ENCODE data around the gene B4GALT3. TPM values are rescaled to one million over a fixed set of nuclear protein-coding genes. Genes with fewer than 3 reads are reported as not detected.
A peak's percentile ranks its signal among the peaks of the same experiment; 100 is the strongest.

B4GALT3 gene
- total and polyA plus RNA-seq, 5 donors from 2014 or later = 68.1 to 104 (median 82.8) TPM

GRCh38 chr1:161164901-161165610 is 12.3 kb downstream of the B4GALT3 start:
- Histone ChIP-seq H3K36me3 (ENCODE audit: control insufficient read depth, insufficient read depth, low read length) (peaks cover 20% of the 10 kb centered on the region), H3K4me1 (ENCODE audit: control insufficient read depth, insufficient read depth, low read length, poor library complexity, severe bottlenecking) (peaks cover 47% of the 10 kb centered on the region), H3K27me3 (ENCODE audit: control insufficient read depth, insufficient read depth, low read length) (no peaks in the 10 kb centered on the region), H3K27ac (ENCODE audit: insufficient read depth, low read length, poor library complexity, severe bottlenecking) (peak overlapping the region; percentile 93), H3K9me3 (ENCODE audit: control insufficient read depth in 2 of 2, low read length in 2 of 2) (no peaks in the 10 kb centered on the region), H3K4me3 (ENCODE audit: low read depth, low read length) (peak overlapping the region; percentile 84)
- Mint-ChIP-seq H3K27me3 (no peaks in the 10 kb centered on the region), H3K36me3 (peaks cover 35% of the 10 kb centered on the region), H3K9me3 (no peaks in the 10 kb centered on the region), H3K27ac (peak overlapping the region; percentile 80 to 99 (median 99)), H3K4me1 (peaks cover 8 to 78% (median 36%) of the 10 kb centered on the region in 4 donors), H3K4me3 (peak overlapping the region; percentile 64 to 97 (median 80))
- no peak for DNase-seq
- ATAC-seq (ENCODE audit: low read depth in 2 of 2) = no peak

GRCh38 chr1:161163793-161164192 is 13.5 kb downstream of the B4GALT3 start:
- H3K4me3 Mint-ChIP-seq = peak overlapping the region in 3 of 4 donors; percentile 65 to 91 (median 70)
- peaks cover 31% of the 10 kb centered on the region for H3K36me3 Mint-ChIP-seq
- Histone ChIP-seq H3K27me3 (ENCODE audit: control insufficient read depth, insufficient read depth, low read length) (no peaks in the 10 kb centered on the region), H3K4me3 (ENCODE audit: low read depth, low read length) (no peak overlapping the region), H3K27ac (ENCODE audit: insufficient read depth, low read length, poor library complexity, severe bottlenecking) (no peak overlapping the region), H3K9me3 (ENCODE audit: control insufficient read depth in 2 of 2, low read length in 2 of 2) (no peaks in the 10 kb centered on the region), H3K4me1 (ENCODE audit: control insufficient read depth, insufficient read depth, low read length, poor library complexity, severe bottlenecking) (peaks cover 54% of the 10 kb centered on the region), H3K36me3 (ENCODE audit: control insufficient read depth, insufficient read depth, low read length) (peaks cover 20% of the 10 kb centered on the region)
- DNase-seq (no peak), ATAC-seq (ENCODE audit: low read depth in 2 of 2) (no peak)
- no peaks in the 10 kb centered on the region for H3K9me3 Mint-ChIP-seq
- peaks cover 16 to 83% (median 41%) of the 10 kb centered on the region in 4 donors for H3K4me1 Mint-ChIP-seq
- H3K27ac Mint-ChIP-seq = peak overlapping the region in 2 of 3 donors; percentile 90 to 99
- H3K27me3 Mint-ChIP-seq = no peaks in the 10 kb centered on the region

GRCh38 chr1:161162806-161163205 is 14.5 kb downstream of the B4GALT3 start:
- no peaks in the 10 kb centered on the region for H3K9me3 Mint-ChIP-seq
- no peaks in the 10 kb centered on the region for H3K27me3 Mint-ChIP-seq
- peaks cover 16 to 84% (median 46%) of the 10 kb centered on the region in 4 donors for H3K4me1 Mint-ChIP-seq
- Histone ChIP-seq H3K36me3 (ENCODE audit: control insufficient read depth, insufficient read depth, low read length) (peaks cover 26% of the 10 kb centered on the region), H3K27ac (ENCODE audit: insufficient read depth, low read length, poor library complexity, severe bottlenecking) (no peak overlapping the region), H3K4me3 (ENCODE audit: low read depth, low read length) (no peak overlapping the region), H3K9me3 (ENCODE audit: control insufficient read depth in 2 of 2, low read length in 2 of 2) (no peaks in the 10 kb centered on the region), H3K4me1 (ENCODE audit: control insufficient read depth, insufficient read depth, low read length, poor library complexity, severe bottlenecking) (peaks cover 56% of the 10 kb centered on the region), H3K27me3 (ENCODE audit: control insufficient read depth, insufficient read depth, low read length) (no peaks in the 10 kb centered on the region)
- no peak for DNase-seq
- no peak for ATAC-seq (ENCODE audit: low read depth in 2 of 2)
- peak overlapping the region in 3 of 4 donors; percentile 59 to 91 (median 65) for H3K4me3 Mint-ChIP-seq
- peaks cover 38% of the 10 kb centered on the region for H3K36me3 Mint-ChIP-seq
- peak overlapping the region in 1 of 3 donors; percentile 60 for H3K27ac Mint-ChIP-seq

- Mint-ChIP-seq H3K4me1 (peaks cover 22 to 81% (median 50%) of the 10 kb centered on the region in 4 donors), H3K36me3 (peaks cover 44% of the 10 kb centered on the region), H3K4me3 (peak overlapping the region in 3 of 4 donors; percentile 38 to 91 (median 39)), H3K9me3 (no peaks in the 10 kb centered on the region), H3K27me3 (no peaks in the 10 kb centered on the region), H3K27ac (peak overlapping the region in 1 of 3 donors; percentile 46)
- Histone ChIP-seq H3K27me3 (ENCODE audit: control insufficient read depth, insufficient read depth, low read length) (no peaks in the 10 kb centered on the region), H3K4me1 (ENCODE audit: control insufficient read depth, insufficient read depth, low read length, poor library complexity, severe bottlenecking) (peaks cover 49% of the 10 kb centered on the region), H3K4me3 (ENCODE audit: low read depth, low read length) (no peak overlapping the region), H3K9me3 (ENCODE audit: control insufficient read depth in 2 of 2, low read length in 2 of 2) (no peaks in the 10 kb centered on the region), H3K27ac (ENCODE audit: insufficient read depth, low read length, poor library complexity, severe bottlenecking) (no peak overlapping the region), H3K36me3 (ENCODE audit: control insufficient read depth, insufficient read depth, low read length) (peaks cover 32% of the 10 kb centered on the region)
- DNase-seq (no peak), ATAC-seq (ENCODE audit: low read depth in 2 of 2) (no peak)
These were observed 15.3 kb downstream of the B4GALT3 start for GRCh38 chr1:161162052-161162451.

DNA sequence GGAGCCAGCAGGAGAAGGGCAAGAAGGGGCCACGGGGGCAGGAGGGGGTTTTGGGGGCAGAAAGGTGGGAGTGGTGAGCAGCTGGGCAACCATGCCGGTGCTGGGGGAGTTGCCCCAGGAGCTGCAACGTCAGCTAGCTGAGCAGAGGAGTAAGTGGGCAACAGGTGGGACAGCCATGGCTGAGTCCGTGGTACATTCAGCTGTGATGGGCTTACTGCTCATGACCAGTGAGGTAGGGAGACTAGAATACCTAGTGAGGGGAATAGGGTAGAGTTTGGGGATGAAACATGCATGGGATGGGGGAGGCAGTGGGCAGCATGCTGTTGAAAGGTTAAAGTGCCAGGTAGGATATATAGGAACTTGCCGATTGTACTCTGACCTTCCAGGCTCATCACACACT is 15.7 kb downstream of the B4GALT3 start:
- peak overlapping the region; percentile 38 to 96 (median 65) for H3K4me3 Mint-ChIP-seq
- DNase-seq = no peak
- H3K9me3 ChIP-seq (ENCODE audit: control insufficient read depth in 2 of 2, low read length in 2 of 2) = no peaks in the 10 kb centered on the region

DNA sequence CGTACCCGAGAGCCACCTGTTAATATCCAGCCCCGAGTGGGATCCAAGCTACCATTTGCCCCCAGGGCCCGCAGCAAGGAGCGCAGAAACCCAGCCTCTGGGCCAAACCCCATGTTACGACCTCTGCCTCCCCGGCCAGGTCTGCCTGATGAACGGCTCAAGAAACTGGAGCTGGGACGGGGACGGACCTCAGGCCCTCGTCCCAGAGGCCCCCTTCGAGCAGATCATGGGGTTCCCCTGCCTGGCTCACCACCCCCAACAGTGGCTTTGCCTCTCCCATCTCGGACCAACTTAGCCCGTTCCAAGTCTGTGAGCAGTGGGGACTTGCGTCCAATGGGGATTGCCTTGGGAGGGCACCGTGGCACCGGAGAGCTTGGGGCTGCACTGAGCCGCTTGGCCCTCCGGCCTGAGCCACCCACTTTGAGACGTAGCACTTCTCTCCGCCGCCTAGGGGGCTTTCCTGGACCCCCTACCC is 16.6 kb downstream of the B4GALT3 start:
- no peaks in the 10 kb centered on the region for H3K27me3 Mint-ChIP-seq
- ATAC-seq (ENCODE audit: low read depth in 2 of 2) (no peak), DNase-seq (no peak)
- H3K4me3 Mint-ChIP-seq = peak overlapping the region; percentile 91 to 97 (median 95)
- H3K4me1 Mint-ChIP-seq = peaks cover 21 to 73% (median 48%) of the 10 kb centered on the region in 4 donors
- H3K9me3 Mint-ChIP-seq = no peaks in the 10 kb centered on the region
- peaks cover 47% of the 10 kb centered on the region for H3K36me3 Mint-ChIP-seq
- Histone ChIP-seq H3K36me3 (ENCODE audit: control insufficient read depth, insufficient read depth, low read length) (peaks cover 35% of the 10 kb centered on the region), H3K27me3 (ENCODE audit: control insufficient read depth, insufficient read depth, low read length) (no peaks in the 10 kb centered on the region), H3K4me3 (ENCODE audit: low read depth, low read length) (no peak overlapping the region), H3K9me3 (ENCODE audit: control insufficient read depth in 2 of 2, low read length in 2 of 2) (no peaks in the 10 kb centered on the region), H3K4me1 (ENCODE audit: control insufficient read depth, insufficient read depth, low read length, poor library complexity, severe bottlenecking) (peaks cover 37% of the 10 kb centered on the region), H3K27ac (ENCODE audit: insufficient read depth, low read length, poor library complexity, severe bottlenecking) (no peak overlapping the region)
- H3K27ac Mint-ChIP-seq = no peak overlapping the region

More for the DNA sequence above, 15.7 kb downstream of the B4GALT3 start:
- H3K36me3 Mint-ChIP-seq = peaks cover 47% of the 10 kb centered on the region
- ATAC-seq (ENCODE audit: low read depth in 2 of 2) = no peak
- no peaks in the 10 kb centered on the region for H3K27me3 Mint-ChIP-seq
- peaks cover 25 to 78% (median 50%) of the 10 kb centered on the region in 4 donors for H3K4me1 Mint-ChIP-seq
- Histone ChIP-seq H3K4me3 (ENCODE audit: low read depth, low read length) (no peak overlapping the region), H3K4me1 (ENCODE audit: control insufficient read depth, insufficient read depth, low read length, poor library complexity, severe bottlenecking) (peaks cover 45% of the 10 kb centered on the region), H3K27me3 (ENCODE audit: control insufficient read depth, insufficient read depth, low read length) (no peaks in the 10 kb centered on the region), H3K27ac (ENCODE audit: insufficient read depth, low read length, poor library complexity, severe bottlenecking) (no peak overlapping the region), H3K36me3 (ENCODE audit: control insufficient read depth, insufficient read depth, low read length) (peaks cover 35% of the 10 kb centered on the region)
- H3K9me3 Mint-ChIP-seq = no peaks in the 10 kb centered on the region
- peak overlapping the region in 1 of 3 donors; percentile 46 for H3K27ac Mint-ChIP-seq

DNA sequence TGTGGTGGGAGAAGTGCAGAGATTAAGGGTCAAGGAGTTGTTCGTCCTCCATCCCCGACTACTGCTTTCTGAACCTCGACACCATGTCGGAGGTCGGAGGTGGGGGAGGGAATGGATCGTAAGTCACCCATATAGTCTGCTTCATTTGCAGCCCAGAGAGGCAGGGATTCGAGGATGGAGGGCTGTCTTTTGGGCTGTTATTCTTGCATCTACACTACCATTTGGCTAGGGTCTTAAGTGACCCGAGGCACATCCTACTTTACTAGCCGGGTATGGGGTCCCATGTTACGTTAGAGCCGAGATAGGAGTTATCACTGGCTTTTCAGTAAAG is 17.4 kb downstream of the B4GALT3 start:
- Mint-ChIP-seq H3K4me3 (peak overlapping the region; percentile 91 to 97 (median 95)), H3K36me3 (peaks cover 43% of the 10 kb centered on the region), H3K27me3 (no peaks in the 10 kb centered on the region), H3K4me1 (peaks cover 29 to 74% (median 51%) of the 10 kb centered on the region in 4 donors), H3K27ac (peak overlapping the region; percentile 26 to 92 (median 83)), H3K9me3 (no peaks in the 10 kb centered on the region)
- no peak for ATAC-seq (ENCODE audit: low read depth in 2 of 2)
- Histone ChIP-seq H3K4me3 (ENCODE audit: low read depth, low read length) (peak overlapping the region; percentile 94), H3K27ac (ENCODE audit: insufficient read depth, low read length, poor library complexity, severe bottlenecking) (peak overlapping the region; percentile 83), H3K9me3 (ENCODE audit: control insufficient read depth in 2 of 2, low read length in 2 of 2) (no peaks in the 10 kb centered on the region), H3K36me3 (ENCODE audit: control insufficient read depth, insufficient read depth, low read length) (peaks cover 35% of the 10 kb centered on the region), H3K4me1 (ENCODE audit: control insufficient read depth, insufficient read depth, low read length, poor library complexity, severe bottlenecking) (peaks cover 35% of the 10 kb centered on the region), H3K27me3 (ENCODE audit: control insufficient read depth, insufficient read depth, low read length) (no peaks in the 10 kb centered on the region)
- DNase-seq = peak in 1 of 3 donors; percentile 29
